Measurements from ENCODE around the gene KRT17. TPM values are rescaled to one million over a fixed set of nuclear protein-coding genes. Genes with fewer than 3 reads are reported as not detected.

KRT17 gene
- total RNA-seq, 4 donors from 2014 or later, result 474 to 1,574 (median 971) TPM

GRCh38 chr17:41659427-41660212 is 35.2 kb upstream of the KRT17 start:
- DNase-seq (ENCODE audit: low spot score in 2 of 2), result peak in 1 of 2 donors; percentile 84
- no peak overlapping the region for H3K4me3 ChIP-seq (ENCODE audit: low read depth, poor library complexity, severe bottlenecking)
- WGBS, 2 donors, result 66 to 67% methylated on average over 11 of the region's 11 CpGs
- intact Hi-C loops (cut with DNase I; ENCODE audit: low total_unique reads), result loop anchor here (5.0 kb wide), 1 partner anchor 802 kb away; no protein-coding TSS in a partner anchor
- TF ChIP-seq POLR2A (IDR thresholded peaks at IDR 0.05), result no peak
- no peak for TF ChIP-seq CTCF (IDR thresholded peaks at IDR 0.05)

GRCh38 chr17:41658846-41659245 is 34.5 kb upstream of the KRT17 start:
- WGBS, 2 donors, result 45 to 65% methylated on average over 3 to 5 of the region's 5 CpGs
- peak in 1 of 2 donors; percentile 81 for DNase-seq (ENCODE audit: low spot score in 2 of 2)
- intact Hi-C loops (cut with DNase I; ENCODE audit: low total_unique reads), result no loop called here
- no peak overlapping the region for H3K4me3 ChIP-seq (ENCODE audit: low read depth, poor library complexity, severe bottlenecking)
- no peak for TF ChIP-seq CTCF (IDR thresholded peaks at IDR 0.05)
- no peak for TF ChIP-seq POLR2A (IDR thresholded peaks at IDR 0.05)

GRCh38 chr17:41657936-41658335 is 33.6 kb upstream of the KRT17 start:
- TF ChIP-seq POLR2A (IDR thresholded peaks at IDR 0.05) (no peak), CTCF (IDR thresholded peaks at IDR 0.05) (no peak)
- 50 to 58% methylated on average over 11 to 12 of the region's 12 CpGs for WGBS, 2 donors

GRCh38 chr17:41657176-41657754 is 32.9 kb upstream of the KRT17 start:
- TF ChIP-seq CTCF (IDR thresholded peaks at IDR 0.05), result no peak
- TF ChIP-seq POLR2A (IDR thresholded peaks at IDR 0.05), result no peak
- DNase-seq (ENCODE audit: low spot score in 2 of 2), result no peak
- H3K4me3 ChIP-seq (ENCODE audit: low read depth, poor library complexity, severe bottlenecking), result no peak overlapping the region
- WGBS, 2 donors, result 47% methylated on average over 7 to 15 of the region's 16 CpGs
- intact Hi-C loops (cut with DNase I; ENCODE audit: low total_unique reads), result no loop called here

More at GRCh38 chr17:41657936-41658335, 33.6 kb upstream of the KRT17 start:
- no peak for DNase-seq (ENCODE audit: low spot score in 2 of 2)
- no peak overlapping the region for H3K4me3 ChIP-seq (ENCODE audit: low read depth, poor library complexity, severe bottlenecking)
- intact Hi-C loops (cut with DNase I; ENCODE audit: low total_unique reads), result no loop called here

GRCh38 chr17:41656249-41657023 is 32.1 kb upstream of the KRT17 start:
- intact Hi-C loops (cut with DNase I; ENCODE audit: low total_unique reads), result no loop called here

More at GRCh38 chr17:41656249-41657023, 32.1 kb upstream of the KRT17 start:
- WGBS, 2 donors, result 46 to 61% methylated on average over 16 of the region's 16 CpGs
- no peak for TF ChIP-seq CTCF (IDR thresholded peaks at IDR 0.05)
- no peak for TF ChIP-seq POLR2A (IDR thresholded peaks at IDR 0.05)
- no peak for DNase-seq (ENCODE audit: low spot score in 2 of 2)
- H3K4me3 ChIP-seq (ENCODE audit: low read depth, poor library complexity, severe bottlenecking), result no peak overlapping the region

Data from lower leg skin (tissue), 4 donors.